Forelimb muscle (tissue), 1 donor: ENCODE data around the gene OTOG. TPM values are rescaled to one million over a fixed set of nuclear protein-coding genes. Genes with fewer than 3 reads are reported as not detected.

Experiments used
- DNase-seq: peaks from one replicate; pipeline ENCODE4 v3.0.0-alpha.2; 2013; ENCODE audit warnings: low read depth
- polyA plus RNA-seq: library from polyadenylated mRNA; unstranded; fragments of 120-200 nt; gene quantifications from one replicate; pipeline ENCODE4 v1.2.1, GENCODE V29; 2013; ENCODE audit not compliant: insufficient read length

OTOG gene
- polyA plus RNA-seq, 1 donor, result 0.04 TPM

GRCh38 chr11:17649261-17649660 is 102.2 kb downstream of the OTOG start:
- no peak for DNase-seq

GRCh38 chr11:17649696-17650095 is 102.6 kb downstream of the OTOG start:
- no peak for DNase-seq

GRCh38 chr11:17650127-17650911 is 103.3 kb downstream of the OTOG start:
- no peak for DNase-seq

- no peak for DNase-seq
These were observed 104.0 kb downstream of the OTOG start for GRCh38 chr11:17651061-17651460.

- no peak for DNase-seq
These were observed 104.6 kb downstream of the OTOG start for GRCh38 chr11:17651681-17652080.

- no peak for DNase-seq
These were observed 105.5 kb downstream of the OTOG start for GRCh38 chr11:17652556-17652955.

- no peak for DNase-seq
These were observed 106.6 kb downstream of the OTOG start for GRCh38 chr11:17653611-17654010.

GRCh38 chr11:17655682-17656081 is 108.6 kb downstream of the OTOG start:
- DNase-seq, result no peak

- no peak for DNase-seq
These were observed 111.2 kb downstream of the OTOG start for GRCh38 chr11:17658211-17658610.

- no peak for DNase-seq
These were observed 121.1 kb downstream of the OTOG start for GRCh38 chr11:17668166-17668565.

- DNase-seq, result no peak
These were observed 125.4 kb downstream of the OTOG start for GRCh38 chr11:17672469-17672868.

GRCh38 chr11:17673951-17674350 is 126.9 kb downstream of the OTOG start:
- DNase-seq, result no peak

- DNase-seq, result no peak
These were observed 135.8 kb downstream of the OTOG start for GRCh38 chr11:17682848-17683247.

GRCh38 chr11:17683377-17684161 is 136.5 kb downstream of the OTOG start:
- no peak for DNase-seq

GRCh38 chr11:17684550-17684949 is 137.5 kb downstream of the OTOG start:
- no peak for DNase-seq

- no peak for DNase-seq
These were observed 139.3 kb downstream of the OTOG start for GRCh38 chr11:17686231-17686980.

GRCh38 chr11:17687946-17688670 is 141.0 kb downstream of the OTOG start:
- no peak for DNase-seq

GRCh38 chr11:17691550-17691949 is 144.5 kb downstream of the OTOG start:
- no peak for DNase-seq

GRCh38 chr11:17691976-17692375 is 144.9 kb downstream of the OTOG start:
- DNase-seq, result no peak

- no peak for DNase-seq
These were observed 145.9 kb downstream of the OTOG start for GRCh38 chr11:17692931-17693330.

GRCh38 chr11:17693531-17693930 is 146.5 kb downstream of the OTOG start:
- DNase-seq, result no peak
